Measurements from ENCODE around the gene SEC14L2.

- TF ChIP-seq, protein P1, sequence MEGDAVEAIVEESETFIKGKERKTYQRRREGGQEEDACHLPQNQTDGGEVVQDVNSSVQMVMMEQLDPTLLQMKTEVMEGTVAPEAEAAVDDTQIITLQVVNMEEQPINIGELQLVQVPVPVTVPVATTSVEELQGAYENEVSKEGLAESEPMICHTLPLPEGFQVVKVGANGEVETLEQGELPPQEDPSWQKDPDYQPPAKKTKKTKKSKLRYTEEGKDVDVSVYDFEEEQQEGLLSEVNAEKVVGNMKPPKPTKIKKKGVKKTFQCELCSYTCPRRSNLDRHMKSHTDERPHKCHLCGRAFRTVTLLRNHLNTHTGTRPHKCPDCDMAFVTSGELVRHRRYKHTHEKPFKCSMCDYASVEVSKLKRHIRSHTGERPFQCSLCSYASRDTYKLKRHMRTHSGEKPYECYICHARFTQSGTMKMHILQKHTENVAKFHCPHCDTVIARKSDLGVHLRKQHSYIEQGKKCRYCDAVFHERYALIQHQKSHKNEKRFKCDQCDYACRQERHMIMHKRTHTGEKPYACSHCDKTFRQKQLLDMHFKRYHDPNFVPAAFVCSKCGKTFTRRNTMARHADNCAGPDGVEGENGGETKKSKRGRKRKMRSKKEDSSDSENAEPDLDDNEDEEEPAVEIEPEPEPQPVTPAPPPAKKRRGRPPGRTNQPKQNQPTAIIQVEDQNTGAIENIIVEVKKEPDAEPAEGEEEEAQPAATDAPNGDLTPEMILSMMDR (IDR thresholded peaks at IDR 0.05; ENCODE audit: low read depth, low read length) = no peak
- TF ChIP-seq EZH2phosphoT487 (IDR thresholded peaks at IDR 0.05; ENCODE audit: low read depth) = no peak
These were observed 19.6 kb downstream of the SEC14L2 start for GRCh38 chr22:30416403-30416802.

Data from OCI-LY3 (cell line).